Stomach (tissue), 4 donors: Measurements from ENCODE around the gene MOB3B.

ENCODE experiments used
- CTCF ChIP-seq, 7 experiments: fragments of 450-650 bp in 4 of 7; fragments of 200-600 bp in 3 of 7; sonication (generic) in 3 of 7; IDR thresholded peaks; one replicate each; pipeline ENCODE4 v1.5.1; 2016 to 2019; ENCODE audit warnings: antibody characterized with exemption in 7 of 7, control low read depth in 2 of 7, mild to moderate bottlenecking in 1 of 7
- EP300 ChIP-seq: sonication (generic); formaldehyde crosslinking; IDR thresholded peaks from one replicate; pipeline ENCODE4 v1.6.1; 2017; ENCODE audit warnings: antibody characterized with exemption
- POLR2A ChIP-seq, 4 donors: fragments of 450-650 bp; IDR thresholded peaks; one replicate each; pipeline ENCODE4 v1.6.1; 2016; ENCODE audit warnings: antibody characterized with exemption in 4 of 4, control low read depth in 2 of 4, mild to moderate bottlenecking in 1 of 4, moderate library complexity in 1 of 4
- POLR2AphosphoS5 ChIP-seq, 3 donors: sonication (generic); formaldehyde crosslinking; IDR thresholded peaks; one replicate each; pipeline ENCODE4 v1.6.1; 2016; ENCODE audit warnings: antibody characterized with exemption in 3 of 3

GRCh38 chr9:27563738-27564430 lies 34.3 kb upstream of the MOB3B start:
- TF ChIP-seq CTCF (IDR thresholded peaks at IDR 0.05): no peak
- no peak for TF ChIP-seq EP300
- no peak for TF ChIP-seq POLR2AphosphoS5 (IDR thresholded peaks at IDR 0.05)
- no peak for TF ChIP-seq POLR2A (IDR thresholded peaks at IDR 0.05)
